VCaP (cell line): ENCODE results near the gene MICU2.

Experiments
- H3K27ac ChIP-seq: fragments of 450-650 bp; 2 replicates; pipeline ENCODE4 v1.5.1; 2017
- CTCF ChIP-seq: fragments of 450-650 bp; conservative IDR thresholded peaks from 2 replicates; pipeline ENCODE4 v1.5.1; 2017; ENCODE audit warnings: mild to moderate bottlenecking, moderate library complexity

Gene MICU2

DNA sequence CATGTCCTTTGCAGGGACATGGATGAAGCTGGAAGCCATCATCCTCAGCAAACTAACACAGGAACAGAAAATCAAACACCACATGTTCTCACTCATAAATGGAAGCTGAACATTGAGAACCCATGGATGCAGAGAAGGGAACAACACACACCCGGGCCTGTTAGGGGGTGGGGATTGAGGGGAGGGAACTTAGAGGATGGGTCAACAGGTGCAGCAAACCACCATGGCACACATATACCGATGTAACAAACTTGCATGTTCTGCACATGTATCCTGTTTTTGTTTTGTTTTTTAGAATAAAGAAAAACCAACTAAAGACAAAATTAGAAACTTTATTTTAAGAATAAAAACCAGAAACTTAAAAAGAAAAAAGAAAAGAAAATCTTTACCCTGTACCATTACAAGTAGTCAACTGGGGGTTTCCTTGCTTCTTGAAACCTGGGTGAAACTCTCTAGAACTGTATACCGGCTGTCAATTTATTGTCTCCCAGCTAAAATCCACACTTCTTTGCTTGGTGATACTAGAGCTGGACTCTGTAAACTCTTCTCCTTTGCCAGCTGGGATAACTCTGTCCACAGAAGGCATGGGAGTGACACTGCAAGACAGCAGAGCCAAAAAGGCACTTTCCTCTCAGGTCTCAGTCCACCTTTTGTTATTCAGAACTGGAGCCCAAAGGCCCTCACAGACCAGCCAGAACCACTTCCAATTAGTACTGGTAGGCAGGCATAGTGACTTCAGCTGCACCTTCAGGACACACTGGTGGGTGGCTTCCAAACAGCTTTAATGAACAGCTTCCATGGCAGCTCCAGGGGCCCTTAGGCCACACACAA, 9.0 kb downstream of the MICU2 start:
- TF ChIP-seq CTCF: no peak
- no peak overlapping the region for H3K27ac ChIP-seq

GRCh38 chr13:21590665-21591456, 13.1 kb downstream of the MICU2 start:
- peak overlapping the region; percentile 75; the same call in 1 of the 2 replicates for H3K27ac ChIP-seq

- H3K27ac ChIP-seq: peak overlapping the region; percentile 75
- TF ChIP-seq CTCF: no peak
Observed at GRCh38 chr13:21590231-21590630, 13.7 kb downstream of the MICU2 start.

DNA sequence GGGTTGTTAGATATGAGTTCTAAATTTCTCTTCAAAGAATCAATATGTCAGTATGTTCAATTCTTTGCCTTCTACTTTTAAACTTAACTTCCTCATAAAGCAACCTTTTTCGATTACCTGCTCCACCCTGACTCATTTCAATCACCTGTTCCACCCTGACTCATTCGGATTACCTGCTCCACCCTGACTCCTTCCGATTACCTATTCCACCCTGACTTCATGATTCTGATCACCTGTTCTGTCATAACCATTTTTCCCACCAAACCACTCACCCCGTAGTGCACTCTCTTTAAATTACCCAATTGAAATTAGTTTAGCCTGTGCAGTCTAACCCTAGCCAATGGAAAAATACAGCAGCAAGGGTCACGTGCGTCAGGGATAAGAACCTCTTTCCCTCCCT, 14.5 kb downstream of the MICU2 start:
- peak overlapping the region; percentile 75 for H3K27ac ChIP-seq

GRCh38 chr13:21588411-21588810, 15.6 kb downstream of the MICU2 start:
- peak overlapping the region; percentile 75 for H3K27ac ChIP-seq

GRCh38 chr13:21584973-21585592, 18.9 kb downstream of the MICU2 start:
- no peak for TF ChIP-seq CTCF
- peak overlapping the region; percentile 59 for H3K27ac ChIP-seq

DNA sequence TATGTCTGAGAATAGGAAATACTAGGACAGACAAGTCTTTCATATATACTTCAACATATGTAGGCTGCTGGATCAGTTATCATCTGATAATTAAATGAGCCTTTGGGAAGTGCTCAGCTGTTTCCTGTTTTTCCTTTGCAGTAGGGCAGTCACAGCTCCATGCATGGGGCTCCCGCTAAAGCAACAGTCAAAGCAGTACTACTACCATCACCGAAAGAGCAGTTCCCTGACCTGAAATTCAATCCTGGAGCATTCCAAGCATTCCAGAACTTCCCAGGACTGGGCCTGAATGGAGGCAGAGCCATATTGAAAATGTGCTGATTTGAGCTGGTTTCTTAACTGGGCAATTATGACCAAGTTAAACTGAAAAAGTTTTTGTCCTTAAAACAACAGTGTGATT, 20.5 kb downstream of the MICU2 start:
- TF ChIP-seq CTCF: no peak
- no peak overlapping the region for H3K27ac ChIP-seq

DNA sequence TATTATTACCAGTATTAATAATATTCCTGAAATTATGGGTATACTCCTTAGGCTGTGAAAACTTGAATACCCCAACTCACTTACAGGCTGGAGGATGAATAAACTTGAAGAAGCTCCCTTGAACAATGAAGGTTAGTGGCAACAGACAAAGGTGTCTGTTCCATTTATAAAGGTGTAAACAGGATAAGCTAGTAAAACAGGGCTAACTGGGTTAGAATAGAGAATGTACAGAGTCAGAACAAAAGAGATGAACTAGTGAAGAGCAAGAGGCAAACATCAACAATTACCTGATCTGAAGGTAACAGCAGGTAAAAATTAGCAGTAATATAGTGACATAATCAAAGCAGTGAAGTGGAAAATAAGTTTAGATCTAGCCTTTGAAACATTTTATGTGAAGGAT, 23.2 kb downstream of the MICU2 start:
- TF ChIP-seq CTCF: no peak
- peak overlapping the region; percentile 78; the same call in 1 of the 2 replicates for H3K27ac ChIP-seq
